Mesenchymal stem cell (in vitro differentiated cells and primary cell): ENCODE measurements around the gene YWHAG.
A peak's percentile ranks its signal among the peaks of the same experiment; 100 is the strongest.

Experiments
- DNase-seq: peaks from one replicate; pipeline ENCODE4 v3.0.0-alpha.2; 2013
- H2AFZ ChIP-seq: one replicate; pipeline ENCODE4 v1.6.1; 2013; ENCODE audit warnings: low read depth, mild to moderate bottlenecking, control low read depth, inconsistent platforms, low read length, moderate library complexity
- H2AK5ac ChIP-seq: 2 replicates; pipeline ENCODE4 v1.6.1; 2013; ENCODE audit warnings: low read length, moderate library complexity, mild to moderate bottlenecking, inconsistent platforms; ENCODE audit not compliant: severe bottlenecking
- H2BK120ac ChIP-seq: one replicate; pipeline ENCODE4 v1.6.1; 2013; ENCODE audit warnings: low read depth, mild to moderate bottlenecking, inconsistent platforms, low read length, moderate library complexity
- H2BK12ac ChIP-seq, 2 experiments: one replicate each; pipeline ENCODE4 v1.6.1; 2013; ENCODE audit warnings: inconsistent platforms in 2 of 2, low read length in 2 of 2, mild to moderate bottlenecking in 2 of 2, moderate library complexity in 2 of 2, control low read depth in 1 of 2
- H2BK15ac ChIP-seq: one replicate; pipeline ENCODE4 v1.6.1; 2013; ENCODE audit warnings: mild to moderate bottlenecking, low read depth, inconsistent platforms; ENCODE audit not compliant: poor library complexity, severe bottlenecking
- H2BK5ac ChIP-seq: 2 replicates; pipeline ENCODE4 v1.6.1; 2013; ENCODE audit warnings: low read depth, mild to moderate bottlenecking, low read length, control low read depth, inconsistent platforms; ENCODE audit not compliant: poor library complexity, severe bottlenecking
- H3K14ac ChIP-seq, 2 experiments: one replicate each; pipeline ENCODE4 v1.6.1; 2013; ENCODE audit warnings: inconsistent platforms in 2 of 2, low read length in 2 of 2, control low read depth in 1 of 2, mild to moderate bottlenecking in 1 of 2, moderate library complexity in 1 of 2
- H3K18ac ChIP-seq, 2 experiments: one replicate each; pipeline ENCODE4 v1.6.1; 2013; ENCODE audit warnings: inconsistent platforms in 2 of 2, low read length in 2 of 2, control low read depth in 1 of 2, low read depth in 1 of 2, mild to moderate bottlenecking in 1 of 2
- H3K23ac ChIP-seq, 2 experiments: one replicate each; pipeline ENCODE4 v1.6.1; 2013; ENCODE audit warnings: inconsistent platforms in 2 of 2, low read length in 2 of 2, mild to moderate bottlenecking in 2 of 2, moderate library complexity in 2 of 2, control low read depth in 1 of 2
- H3K27ac ChIP-seq: 2 replicates; pipeline ENCODE4 v1.5.1; 2013; ENCODE audit warnings: mild to moderate bottlenecking, moderate library complexity, low read length, control low read depth, inconsistent platforms; ENCODE audit not compliant: poor library complexity, severe bottlenecking
- H3K27me3 ChIP-seq, 2 experiments: 2 replicates each; pipeline versions ENCODE4 v1.6.1 to v1.7.0; 2013; ENCODE audit warnings: low read length in 2 of 2, mild to moderate bottlenecking in 2 of 2, moderate library complexity in 2 of 2, control low read depth in 1 of 2, inconsistent platforms in 1 of 2; ENCODE audit not compliant: control insufficient read depth in 1 of 2, insufficient read depth in 1 of 2
- H3K36me3 ChIP-seq, 2 experiments: 2 replicates each; pipeline versions ENCODE4 v1.6.1 to v1.7.0; 2013; ENCODE audit warnings: low read length in 2 of 2, control low read depth in 1 of 2, inconsistent platforms in 1 of 2, low read depth in 1 of 2, mild to moderate bottlenecking in 1 of 2; ENCODE audit not compliant: insufficient read depth in 2 of 2, control insufficient read depth in 1 of 2
- H3K4ac ChIP-seq, 2 experiments: one replicate each; pipeline ENCODE4 v1.6.1; 2013; ENCODE audit warnings: inconsistent platforms in 2 of 2, low read length in 2 of 2, mild to moderate bottlenecking in 2 of 2, moderate library complexity in 2 of 2, control low read depth in 1 of 2, low read depth in 1 of 2
- H3K4me1 ChIP-seq: 2 replicates; pipeline ENCODE4 v1.6.1; 2013; ENCODE audit warnings: low read depth, low read length, control low read depth; ENCODE audit not compliant: control insufficient read depth, insufficient read depth
- H3K4me2 ChIP-seq: 2 replicates; pipeline ENCODE4 v1.6.1; 2013; ENCODE audit warnings: low read length, mild to moderate bottlenecking, inconsistent platforms; ENCODE audit not compliant: poor library complexity, severe bottlenecking
- H3K4me3 ChIP-seq, 2 experiments: 2 replicates each; pipeline versions ENCODE4 v1.5.1 to v1.7.0; 2013; ENCODE audit warnings: low read length in 2 of 2, mild to moderate bottlenecking in 2 of 2, control low read depth in 1 of 2, low read depth in 1 of 2; ENCODE audit not compliant: insufficient read depth in 1 of 2
- H3K79me1 ChIP-seq: replicated peaks from 2 replicates; pipeline ENCODE4 v1.6.1; 2013; ENCODE audit warnings: mild to moderate bottlenecking, control low read depth, low read length, inconsistent platforms; ENCODE audit not compliant: poor library complexity, severe bottlenecking
- H3K9ac ChIP-seq: 2 replicates; pipeline ENCODE4 v1.7.0; 2013; ENCODE audit warnings: mild to moderate bottlenecking, low read length, moderate library complexity
- H3K9me3 ChIP-seq: 2 replicates; pipeline ENCODE4 v1.7.0; 2013; ENCODE audit warnings: mild to moderate bottlenecking, low read length; ENCODE audit not compliant: control insufficient read depth
- H4K8ac ChIP-seq: one replicate; pipeline ENCODE4 v1.6.1; 2013; ENCODE audit warnings: inconsistent platforms, mild to moderate bottlenecking, low read length, moderate library complexity
- H4K91ac ChIP-seq: one replicate; pipeline ENCODE4 v1.6.1; 2013; ENCODE audit warnings: mild to moderate bottlenecking, low read length, inconsistent platforms
- WGBS: methylation state at CpG from one replicate; pipeline ENCODE4 v1.1.7; 2013; ENCODE audit warnings: mixed read lengths; 5-methylcytosine and 5-hydroxymethylcytosine counted together

YWHAG gene

GRCh38 chr7:76296743-76297740, 61.7 kb downstream of the YWHAG start:
- peak overlapping the region; percentile 86 to 92 for H2BK12ac ChIP-seq
- H3K9me3 ChIP-seq, result no peaks in the 10 kb centered on the region
- DNase-seq, result peak; percentile 84
- H3K27me3 ChIP-seq, result no peaks in the 10 kb centered on the region
- H2AK5ac ChIP-seq, result peak overlapping the region; percentile 66
- peak overlapping the region; percentile 51 for H2BK120ac ChIP-seq
- H4K91ac ChIP-seq, result no peak overlapping the region
- H3K4ac ChIP-seq, result no peak overlapping the region
- no peak overlapping the region for H2AFZ ChIP-seq
- peak overlapping the region in 1 of 2 experiments; percentile 23 for H3K23ac ChIP-seq
- peak overlapping the region; percentile 83 for H3K9ac ChIP-seq
- no peak overlapping the region for H3K27ac ChIP-seq
- H2BK5ac ChIP-seq, result no peak overlapping the region
- H4K8ac ChIP-seq, result no peak overlapping the region
- peak overlapping the region in 1 of 2 experiments; percentile 30 for H3K4me3 ChIP-seq
- peak overlapping the region; percentile 33 to 86 for H3K18ac ChIP-seq
- no peaks in the 10 kb centered on the region for H3K79me1 ChIP-seq
- peak overlapping the region in 1 of 2 experiments; percentile 53 for H3K14ac ChIP-seq
- peaks cover 32% of the 10 kb centered on the region for H3K4me1 ChIP-seq
- no peaks in the 10 kb centered on the region for H3K36me3 ChIP-seq
- WGBS, result 76% methylated on average over 20 of the region's 22 CpGs
- H3K4me2 ChIP-seq, result no peak overlapping the region
- H2BK15ac ChIP-seq, result peak overlapping the region; percentile 96

- Histone ChIP-seq H2AK5ac (peak overlapping the region; percentile 46), H3K4me3 (peak overlapping the region in 1 of 2 experiments; percentile 65), H3K4me2 (no peak overlapping the region), H2BK12ac (peak overlapping the region; percentile 98 to 99), H3K36me3 (no peaks in the 10 kb centered on the region), H3K9me3 (no peaks in the 10 kb centered on the region), H3K79me1 (no peaks in the 10 kb centered on the region), H4K91ac (peak overlapping the region; percentile 95), H2BK15ac (peak overlapping the region; percentile 82), H3K4ac (peak overlapping the region; percentile 79 to 95), H2BK5ac (no peak overlapping the region), H3K18ac (peak overlapping the region; percentile 86 to 88), H4K8ac (peak overlapping the region; percentile 98), H3K9ac (peak overlapping the region; percentile 86), H3K23ac (peak overlapping the region in 1 of 2 experiments; percentile 54), H3K27ac (peak overlapping the region; percentile 61), H3K4me1 (peaks cover 40% of the 10 kb centered on the region), H3K27me3 (no peaks in the 10 kb centered on the region), H2BK120ac (peak overlapping the region; percentile 80), H3K14ac (peak overlapping the region; percentile 12 to 87), H2AFZ (no peak overlapping the region)
- whole genome bisulfite sequencing, result 33% methylated on average over 19 of the region's 20 CpGs
- DNase-seq, result peak; percentile 91
These were observed 64.3 kb downstream of the YWHAG start for GRCh38 chr7:76294344-76295024.

DNA sequence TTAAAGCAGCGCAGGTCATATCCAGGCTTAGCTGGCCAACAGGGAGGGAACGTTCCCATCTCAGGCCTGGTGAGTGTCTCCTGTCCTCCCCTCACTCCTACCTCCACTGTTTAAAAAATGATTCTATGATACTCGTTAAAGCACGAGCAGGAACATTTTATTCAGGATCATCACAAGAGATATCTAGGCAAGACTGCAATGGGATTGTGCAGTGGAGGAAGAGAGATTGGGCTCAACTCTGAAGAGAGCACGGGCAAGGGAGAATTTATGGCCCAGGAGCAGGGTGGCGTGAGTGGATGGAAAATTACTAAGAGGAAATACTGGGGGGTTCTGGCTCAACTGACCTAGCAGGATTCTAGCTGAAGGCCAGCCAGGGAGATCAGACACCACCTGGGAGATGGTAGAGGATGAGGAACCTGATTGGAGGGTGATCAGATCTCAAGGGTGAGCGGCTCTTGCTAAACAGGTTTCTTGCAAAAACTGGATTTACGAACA, 65.3 kb downstream of the YWHAG start:
- WGBS, result 81% methylated on average over 8 of the region's 8 CpGs
- H2BK12ac ChIP-seq, result peak overlapping the region; percentile 95 to 98
- no peak overlapping the region for H3K14ac ChIP-seq

More for the DNA sequence above, 65.3 kb downstream of the YWHAG start:
- peak overlapping the region; percentile 81 for H2AK5ac ChIP-seq
- no peak overlapping the region for H3K4me2 ChIP-seq
- no peaks in the 10 kb centered on the region for H3K36me3 ChIP-seq
- H3K27ac ChIP-seq, result no peak overlapping the region
- peak overlapping the region; percentile 86 for H3K9ac ChIP-seq
- peak overlapping the region; percentile 81 to 88 for H3K18ac ChIP-seq
- no peaks in the 10 kb centered on the region for H3K27me3 ChIP-seq
- H2BK5ac ChIP-seq, result no peak overlapping the region
- H3K79me1 ChIP-seq, result no peaks in the 10 kb centered on the region
- H2AFZ ChIP-seq, result no peak overlapping the region
- no peak overlapping the region for H2BK15ac ChIP-seq
- no peak overlapping the region for H3K4me3 ChIP-seq
- peak overlapping the region; percentile 77 for H4K8ac ChIP-seq
- DNase-seq, result no peak
- H3K4me1 ChIP-seq, result peaks cover 40% of the 10 kb centered on the region
- no peaks in the 10 kb centered on the region for H3K9me3 ChIP-seq
- H3K23ac ChIP-seq, result no peak overlapping the region
- H2BK120ac ChIP-seq, result peak overlapping the region; percentile 73
- H4K91ac ChIP-seq, result peak overlapping the region; percentile 81
- peak overlapping the region in 1 of 2 experiments; percentile 79 for H3K4ac ChIP-seq
